WTC11 (cell line): ENCODE measurements around the gene ADAMTS2.

Source experiments
- ESRRA ChIP-seq: sonication (generic); formaldehyde crosslinking; IDR thresholded peaks from 2 replicates; pipeline ENCODE4 v1.8.1; 2022; ENCODE audit warnings: mild to moderate bottlenecking, missing genetic modification reagents, borderline replicate concordance
- FOXP1 ChIP-seq: sonication (generic); formaldehyde crosslinking; IDR thresholded peaks from 2 replicates; pipeline ENCODE4 v1.8.0; 2022; ENCODE audit warnings: missing genetic modification reagents, mild to moderate bottlenecking, moderate library complexity, borderline replicate concordance

GRCh38 chr5:179232091-179232735, 113.0 kb downstream of the ADAMTS2 start:
- TF ChIP-seq ESRRA (CRISPR knock-in tag) (no peak), FOXP1 (CRISPR knock-in tag) (no peak)
